Measurements from ENCODE around the gene DHRS4.

Gene DHRS4

DNA sequence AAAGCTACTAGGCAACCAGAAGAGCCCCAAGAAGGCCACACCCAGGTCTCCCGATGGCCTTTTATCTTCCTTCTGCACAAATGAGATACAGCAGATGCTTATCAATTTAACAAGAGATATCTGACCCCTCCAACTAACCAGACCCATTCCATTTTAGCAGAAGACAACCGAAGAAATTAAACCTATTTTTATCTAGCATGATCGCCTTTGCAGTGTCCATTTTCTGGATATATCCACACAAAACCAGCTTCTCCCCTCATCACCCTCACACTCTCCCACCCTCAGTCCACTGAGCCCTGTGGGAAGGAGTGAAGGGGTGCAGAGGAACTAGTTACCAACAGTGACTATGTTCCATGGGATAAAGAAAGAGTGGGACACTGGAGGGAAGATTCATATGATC, 20.9 kb upstream of the DHRS4 start:
- DNase-seq (ENCODE audit: low read depth), result no peak
- no peak overlapping the region for H3K4me3 ChIP-seq (ENCODE audit: low read length)
- TF ChIP-seq, protein P1, sequence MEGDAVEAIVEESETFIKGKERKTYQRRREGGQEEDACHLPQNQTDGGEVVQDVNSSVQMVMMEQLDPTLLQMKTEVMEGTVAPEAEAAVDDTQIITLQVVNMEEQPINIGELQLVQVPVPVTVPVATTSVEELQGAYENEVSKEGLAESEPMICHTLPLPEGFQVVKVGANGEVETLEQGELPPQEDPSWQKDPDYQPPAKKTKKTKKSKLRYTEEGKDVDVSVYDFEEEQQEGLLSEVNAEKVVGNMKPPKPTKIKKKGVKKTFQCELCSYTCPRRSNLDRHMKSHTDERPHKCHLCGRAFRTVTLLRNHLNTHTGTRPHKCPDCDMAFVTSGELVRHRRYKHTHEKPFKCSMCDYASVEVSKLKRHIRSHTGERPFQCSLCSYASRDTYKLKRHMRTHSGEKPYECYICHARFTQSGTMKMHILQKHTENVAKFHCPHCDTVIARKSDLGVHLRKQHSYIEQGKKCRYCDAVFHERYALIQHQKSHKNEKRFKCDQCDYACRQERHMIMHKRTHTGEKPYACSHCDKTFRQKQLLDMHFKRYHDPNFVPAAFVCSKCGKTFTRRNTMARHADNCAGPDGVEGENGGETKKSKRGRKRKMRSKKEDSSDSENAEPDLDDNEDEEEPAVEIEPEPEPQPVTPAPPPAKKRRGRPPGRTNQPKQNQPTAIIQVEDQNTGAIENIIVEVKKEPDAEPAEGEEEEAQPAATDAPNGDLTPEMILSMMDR (conservative IDR thresholded peaks at IDR 0.05; ENCODE audit: low read depth, low read length), result no peak

GRCh38 chr14:23933108-23933741, 20.3 kb upstream of the DHRS4 start:
- H3K4me3 ChIP-seq (ENCODE audit: low read length), result no peak overlapping the region
- DNase-seq (ENCODE audit: low read depth), result no peak
- TF ChIP-seq, protein P1 (conservative IDR thresholded peaks at IDR 0.05; ENCODE audit: low read depth, low read length), result no peak

- TF ChIP-seq, protein P1 (conservative IDR thresholded peaks at IDR 0.05; ENCODE audit: low read depth, low read length), result no peak
- H3K4me3 ChIP-seq (ENCODE audit: low read length), result no peak overlapping the region
- DNase-seq (ENCODE audit: low read depth), result no peak
Observed at GRCh38 chr14:23933742-23934128, 19.8 kb upstream of the DHRS4 start.

DNA sequence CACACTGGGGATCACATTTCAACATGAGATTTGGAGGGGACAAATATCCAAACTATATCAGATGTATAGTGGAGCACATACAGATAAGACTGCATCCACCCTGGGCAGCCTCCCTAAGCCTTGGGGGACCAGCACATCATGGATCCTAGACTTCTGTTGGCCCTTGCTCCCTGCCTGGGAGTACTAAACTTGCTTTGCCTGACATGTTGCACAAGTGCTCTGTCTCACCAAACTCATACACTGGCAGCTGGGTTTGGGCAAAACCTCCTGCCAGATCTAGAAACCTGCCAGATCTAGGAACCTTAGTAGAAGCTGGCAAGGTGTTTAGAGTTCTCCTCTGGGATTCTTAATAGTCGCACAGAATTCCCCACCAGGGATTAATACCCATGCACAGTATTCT, 18.4 kb upstream of the DHRS4 start:
- TF ChIP-seq, protein P1 (conservative IDR thresholded peaks at IDR 0.05; ENCODE audit: low read depth, low read length), result no peak
- no peak for DNase-seq (ENCODE audit: low read depth)
- no peak overlapping the region for H3K4me3 ChIP-seq (ENCODE audit: low read length)

- DNase-seq (ENCODE audit: low read depth), result no peak
- TF ChIP-seq, protein P1 (conservative IDR thresholded peaks at IDR 0.05; ENCODE audit: low read depth, low read length), result no peak
- H3K4me3 ChIP-seq (ENCODE audit: low read length), result no peak overlapping the region
Observed at GRCh38 chr14:23936084-23936829, 17.3 kb upstream of the DHRS4 start.

GRCh38 chr14:23937203-23937602, 16.4 kb upstream of the DHRS4 start:
- no peak for DNase-seq (ENCODE audit: low read depth)
- H3K4me3 ChIP-seq (ENCODE audit: low read length), result no peak overlapping the region
- TF ChIP-seq, protein P1 (conservative IDR thresholded peaks at IDR 0.05; ENCODE audit: low read depth, low read length), result no peak

GRCh38 chr14:23938823-23939222, 14.7 kb upstream of the DHRS4 start:
- H3K4me3 ChIP-seq (ENCODE audit: low read length), result no peak overlapping the region
- TF ChIP-seq, protein P1 (conservative IDR thresholded peaks at IDR 0.05; ENCODE audit: low read depth, low read length), result no peak
- no peak for DNase-seq (ENCODE audit: low read depth)

Measured in retinal pigment epithelial cell (primary cell).